CD4-positive, alpha-beta T cell treated with Interleukin-6 at 100 ng/mL for 8 hours (primary cell): ENCODE measurements around the gene TRAPPC3L.
A peak's percentile ranks its signal among the peaks of the same experiment; 100 is the strongest.
"Not testable (repeated sequence)": the region's sequence is repeated elsewhere in the genome, so short reads cannot be mapped to it uniquely, and the experiment has no call there.

ENCODE experiments used
- DNase-seq: peaks from one replicate; pipeline ENCODE4 v3.0.0-alpha.2; 2020; ENCODE audit warnings: mixed read lengths, low spot score

The TRAPPC3L gene

GRCh38 chr6:116513224-116513875, 32.1 kb downstream of the TRAPPC3L start:
- no peak for DNase-seq

GRCh38 chr6:116512734-116513133, 32.8 kb downstream of the TRAPPC3L start:
- no peak for DNase-seq

GRCh38 chr6:116512111-116512559, 33.3 kb downstream of the TRAPPC3L start:
- no peak for DNase-seq

- no peak for DNase-seq
These were observed 33.9 kb downstream of the TRAPPC3L start, which contains the start of gene CALHM5 for GRCh38 chr6:116511424-116512110. TSS of gene CALHM5 (plus strand) at chr6:116511639. CDS start at chr6:116511697, 58 bp downstream.

- no peak for DNase-seq
These were observed 37.0 kb downstream of the TRAPPC3L start for GRCh38 chr6:116508527-116508926.

GRCh38 chr6:116507324-116507723, 38.2 kb downstream of the TRAPPC3L start:
- no peak for DNase-seq

- DNase-seq: no peak
These were observed 44.5 kb downstream of the TRAPPC3L start for GRCh38 chr6:116500969-116501433.

GRCh38 chr6:116497113-116497676, 48.3 kb downstream of the TRAPPC3L start:
- DNase-seq: no peak

GRCh38 chr6:116495161-116495560, 50.3 kb downstream of the TRAPPC3L start:
- not testable (repeated sequence) for DNase-seq

- DNase-seq: no peak
These were observed 53.0 kb downstream of the TRAPPC3L start for GRCh38 chr6:116492331-116493067.

GRCh38 chr6:116491610-116492330, 53.7 kb downstream of the TRAPPC3L start:
- DNase-seq: no peak

GRCh38 chr6:116485559-116486184, 59.8 kb downstream of the TRAPPC3L start:
- no peak for DNase-seq

GRCh38 chr6:116483616-116484015, 61.9 kb downstream of the TRAPPC3L start:
- DNase-seq: no peak

- DNase-seq: no peak
These were observed 62.7 kb downstream of the TRAPPC3L start for GRCh38 chr6:116482780-116483179.

- peak; percentile 31 for DNase-seq
These were observed 69.3 kb downstream of the TRAPPC3L start for GRCh38 chr6:116476002-116476678.

- no peak for DNase-seq
These were observed 70.3 kb downstream of the TRAPPC3L start for GRCh38 chr6:116475141-116475540.

- DNase-seq: no peak
These were observed 72.8 kb downstream of the TRAPPC3L start for GRCh38 chr6:116472706-116473105.

GRCh38 chr6:116471531-116471930, 74.0 kb downstream of the TRAPPC3L start:
- DNase-seq: no peak

GRCh38 chr6:116468293-116468692, 77.2 kb downstream of the TRAPPC3L start:
- DNase-seq: no peak

GRCh38 chr6:116467514-116467913, 78.0 kb downstream of the TRAPPC3L start:
- no peak for DNase-seq

- DNase-seq: no peak
These were observed 78.4 kb downstream of the TRAPPC3L start for GRCh38 chr6:116467096-116467495.
